Gastroesophageal sphincter (tissue), 4 donors: ENCODE data around the gene AMHR2. TPM values are rescaled to one million over a fixed set of nuclear protein-coding genes. Genes with fewer than 3 reads are reported as not detected.

Experiments used
- ATAC-seq: fragments of 150-250 bp; one replicate; pipeline ENCODE4 v1.9.1; 2016; ENCODE audit warnings: mild to moderate bottlenecking, moderate library complexity
- H3K27ac ChIP-seq, 4 donors: fragments of 200-600 bp; sonication (generic) in 3 of 4; 1 replicate in 3 of 4; 2 replicates in 1 of 4; pipeline ENCODE4 v1.5.1; 2016 to 2019
- H3K27me3 ChIP-seq: fragments of 200-600 bp; sonication (generic); one replicate; pipeline ENCODE4 v1.5.1; 2019
- H3K36me3 ChIP-seq, 2 donors: fragments of 200-600 bp; sonication (generic); one replicate each; pipeline ENCODE4 v1.5.1; 2019; ENCODE audit warnings: control low read depth in 1 of 2
- H3K4me1 ChIP-seq, 3 donors: fragments of 200-600 bp; sonication (generic); 1 replicate in 2 of 3; 2 replicates in 1 of 3; pipeline ENCODE4 v1.5.1; 2016 to 2019; ENCODE audit warnings: control low read depth in 2 of 3
- H3K4me3 ChIP-seq, 2 donors: fragments of 200-600 bp; sonication (generic); one replicate each; pipeline ENCODE4 v1.5.1; 2019; ENCODE audit warnings: mild to moderate bottlenecking in 1 of 2, moderate library complexity in 1 of 2
- H3K9me3 ChIP-seq, 3 donors: fragments of 200-600 bp; sonication (generic); one replicate each; pipeline ENCODE4 v1.5.1; 2017 to 2019; ENCODE audit warnings: control low read depth in 2 of 3
- CTCF ChIP-seq, 4 experiments: fragments of 200-600 bp in 2 of 4; fragments of 450-650 bp in 2 of 4; sonication (generic) in 1 of 4; IDR thresholded peaks; one replicate each; pipeline ENCODE4 v1.5.1; 2017 to 2019; ENCODE audit warnings: antibody characterized with exemption in 4 of 4, mild to moderate bottlenecking in 2 of 4, moderate library complexity in 2 of 4
- EP300 ChIP-seq: sonication (generic); formaldehyde crosslinking; IDR thresholded peaks from one replicate; pipeline ENCODE4 v1.6.1; 2017; ENCODE audit warnings: antibody characterized with exemption, mild to moderate bottlenecking
- POLR2A ChIP-seq, 2 donors: fragments of 450-650 bp; IDR thresholded peaks; one replicate each; pipeline ENCODE4 v1.6.1; 2017; ENCODE audit warnings: antibody characterized with exemption in 2 of 2, mild to moderate bottlenecking in 2 of 2, moderate library complexity in 1 of 2
- POLR2AphosphoS5 ChIP-seq: sonication (generic); formaldehyde crosslinking; IDR thresholded peaks from one replicate; pipeline ENCODE4 v1.6.1; 2017; ENCODE audit warnings: antibody characterized with exemption
- WGBS, 2 donors: methylation state at CpG; one replicate each; pipeline ENCODE4 v1.1.5; 2018; ENCODE audit warnings: low coverage in 1 of 2; 5-methylcytosine and 5-hydroxymethylcytosine counted together
- total RNA-seq, 4 donors: library from RNA; depleted of rRNA; stranded (reverse); fragments of >200 nt; gene quantifications; one replicate each; pipeline ENCODE4 v1.1.0, GENCODE V29; 2016

The AMHR2 gene
- total RNA-seq, 4 donors from 2014 or later = 0.13 TPM; not detected in 3

- H3K27ac ChIP-seq = no peak overlapping the region
- no peaks in the 10 kb centered on the region for H3K27me3 ChIP-seq
- H3K9me3 ChIP-seq = no peaks in the 10 kb centered on the region
- peaks cover 31 to 100% of the 10 kb centered on the region in 2 donors for H3K36me3 ChIP-seq
- peaks cover 3 to 88% (median 10%) of the 10 kb centered on the region in 3 donors for H3K4me1 ChIP-seq
- no peak for ATAC-seq
- TF ChIP-seq POLR2AphosphoS5 (no peak), EP300 (no peak), POLR2A (IDR thresholded peaks at IDR 0.05) (no peak), CTCF (IDR thresholded peaks at IDR 0.05) (no peak)
- 40 to 59% methylated on average over 3 to 5 of the region's 5 CpGs for WGBS, 2 donors
- no peak overlapping the region for H3K4me3 ChIP-seq
Measured at GRCh38 chr12:53463802-53464560, 40.3 kb downstream of the AMHR2 start.

- peak overlapping the region in 1 of 4 donors; percentile 21 for H3K27ac ChIP-seq
- peaks cover 3 to 80% (median 10%) of the 10 kb centered on the region in 3 donors for H3K4me1 ChIP-seq
- no peak for TF ChIP-seq CTCF (IDR thresholded peaks at IDR 0.05)
- TF ChIP-seq EP300 = no peak
- TF ChIP-seq POLR2A (IDR thresholded peaks at IDR 0.05) = no peak
- no peak for TF ChIP-seq POLR2AphosphoS5
- H3K4me3 ChIP-seq = no peak overlapping the region
- no peaks in the 10 kb centered on the region for H3K27me3 ChIP-seq
- no peak for ATAC-seq
- WGBS, 2 donors = 53 to 65% methylated on average over 3 to 6 of the region's 11 CpGs
- H3K9me3 ChIP-seq = no peaks in the 10 kb centered on the region
- H3K36me3 ChIP-seq = peaks cover 31 to 100% of the 10 kb centered on the region in 2 donors
Measured at GRCh38 chr12:53464685-53465418, 41.2 kb downstream of the AMHR2 start.

GRCh38 chr12:53465679-53466078, 42.0 kb downstream of the AMHR2 start:
- Histone ChIP-seq H3K27me3 (no peaks in the 10 kb centered on the region), H3K36me3 (peaks cover 27 to 100% of the 10 kb centered on the region in 2 donors), H3K4me3 (no peak overlapping the region), H3K27ac (peak overlapping the region in 2 of 4 donors; percentile 7 to 15), H3K9me3 (no peaks in the 10 kb centered on the region), H3K4me1 (peaks cover 3 to 80% (median 7%) of the 10 kb centered on the region in 3 donors)
- no peak for ATAC-seq
- TF ChIP-seq CTCF (IDR thresholded peaks at IDR 0.05) = no peak
- WGBS, 2 donors = 37 to 39% methylated on average over 2 of the region's 2 CpGs

GRCh38 chr12:53466640-53467039, 43.0 kb downstream of the AMHR2 start:
- Histone ChIP-seq H3K9me3 (no peaks in the 10 kb centered on the region), H3K27ac (peak overlapping the region in 1 of 4 donors; percentile 4), H3K36me3 (peaks cover 24 to 100% of the 10 kb centered on the region in 2 donors), H3K4me1 (peaks cover 3 to 80% (median 3%) of the 10 kb centered on the region in 3 donors), H3K27me3 (no peaks in the 10 kb centered on the region), H3K4me3 (no peak overlapping the region)
- no peak for TF ChIP-seq EP300
- no peak for TF ChIP-seq POLR2A (IDR thresholded peaks at IDR 0.05)
- no peak for TF ChIP-seq POLR2AphosphoS5
- TF ChIP-seq CTCF (IDR thresholded peaks at IDR 0.05) = no peak
- WGBS, 2 donors = 42 to 54% methylated on average over 2 to 4 of the region's 4 CpGs
- no peak for ATAC-seq
